HTR-8/SVneo (cell line): ENCODE measurements around the gene VSNL1.

Experiments
- DNase-seq: peaks from one replicate; pipeline ENCODE4 v3.0.0; 2011; ENCODE audit warnings: low spot score, mixed read lengths; ENCODE audit not compliant: insufficient read length
- FAIRE-seq: peaks from 2 replicates; lab custom pipeline; 2011; peaks lifted over from hg19 to GRCh38; lab: Jason Lieb, UNC

The VSNL1 gene

GRCh38 chr2:17540093-17540812 is at the start of gene VSNL1:
TSS of gene VSNL1 (plus strand) at chr2:17540696. CDS start at chr2:17592075, 51,379 bp downstream.
- DNase-seq = no peak
- FAIRE-seq = no peak

DNA sequence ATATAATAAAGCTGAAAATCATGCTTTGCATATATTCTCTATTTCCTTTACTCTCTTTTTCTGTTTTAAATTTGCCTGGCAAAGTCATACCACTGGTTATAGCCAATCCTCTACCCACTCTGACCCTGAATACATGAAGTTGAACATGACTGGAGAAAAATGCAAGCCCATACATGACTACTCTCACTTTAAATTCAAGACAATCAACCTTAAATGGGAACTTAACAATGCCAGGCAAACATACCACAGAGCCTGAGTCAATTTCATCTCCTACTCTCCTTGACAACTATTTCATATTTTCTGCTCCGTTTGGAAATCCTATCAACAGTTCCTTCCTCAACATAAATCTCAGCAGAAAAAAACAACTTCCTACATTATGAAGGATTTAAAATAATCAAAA is 44.9 kb upstream of the VSNL1 start:
- DNase-seq (no peak), FAIRE-seq (no peak)

DNA sequence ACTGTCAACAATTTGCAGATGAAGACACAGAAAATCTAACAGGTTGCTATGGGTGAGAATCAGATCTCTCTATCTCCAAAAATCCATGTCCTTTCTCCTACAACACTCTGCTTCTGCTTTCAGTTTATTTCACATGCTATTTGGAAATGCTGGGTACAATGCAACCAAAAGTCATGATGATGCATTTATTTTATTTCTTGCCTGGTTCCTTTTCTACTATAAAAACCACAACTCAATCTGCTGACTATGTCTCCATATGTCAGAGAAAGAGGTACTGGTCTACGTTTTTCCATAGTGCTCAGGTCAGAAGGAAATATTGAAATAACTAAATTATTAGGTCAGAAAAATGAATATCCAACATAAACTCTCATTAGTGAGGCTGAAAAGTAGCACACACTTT is 42.8 kb upstream of the VSNL1 start:
- DNase-seq = no peak
- FAIRE-seq = no peak

- DNase-seq = no peak
Measured at GRCh38 chr2:17506736-17507616, 33.5 kb upstream of the VSNL1 start.

DNA sequence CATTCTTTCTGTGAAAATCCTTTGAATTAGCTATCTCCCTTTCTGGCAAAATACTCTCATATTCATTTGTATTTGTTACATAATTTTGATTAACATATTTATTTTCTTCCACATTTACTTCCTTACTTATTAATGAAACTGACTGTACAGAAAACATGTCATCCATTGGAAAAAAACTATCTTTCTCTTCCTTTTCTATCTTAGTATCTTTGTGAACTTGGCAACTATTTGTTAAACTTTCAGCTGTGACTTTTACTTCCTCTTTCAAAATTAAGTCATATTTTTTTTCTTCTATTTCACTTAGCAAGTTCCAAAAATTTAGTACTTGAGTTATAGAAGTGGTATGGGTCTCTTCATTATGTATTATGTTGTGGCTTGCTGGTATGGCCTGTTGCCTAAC is 24.8 kb upstream of the VSNL1 start:
- no peak for DNase-seq
- FAIRE-seq = no peak

More at GRCh38 chr2:17506736-17507616, 33.5 kb upstream of the VSNL1 start:
- no peak for FAIRE-seq

DNA sequence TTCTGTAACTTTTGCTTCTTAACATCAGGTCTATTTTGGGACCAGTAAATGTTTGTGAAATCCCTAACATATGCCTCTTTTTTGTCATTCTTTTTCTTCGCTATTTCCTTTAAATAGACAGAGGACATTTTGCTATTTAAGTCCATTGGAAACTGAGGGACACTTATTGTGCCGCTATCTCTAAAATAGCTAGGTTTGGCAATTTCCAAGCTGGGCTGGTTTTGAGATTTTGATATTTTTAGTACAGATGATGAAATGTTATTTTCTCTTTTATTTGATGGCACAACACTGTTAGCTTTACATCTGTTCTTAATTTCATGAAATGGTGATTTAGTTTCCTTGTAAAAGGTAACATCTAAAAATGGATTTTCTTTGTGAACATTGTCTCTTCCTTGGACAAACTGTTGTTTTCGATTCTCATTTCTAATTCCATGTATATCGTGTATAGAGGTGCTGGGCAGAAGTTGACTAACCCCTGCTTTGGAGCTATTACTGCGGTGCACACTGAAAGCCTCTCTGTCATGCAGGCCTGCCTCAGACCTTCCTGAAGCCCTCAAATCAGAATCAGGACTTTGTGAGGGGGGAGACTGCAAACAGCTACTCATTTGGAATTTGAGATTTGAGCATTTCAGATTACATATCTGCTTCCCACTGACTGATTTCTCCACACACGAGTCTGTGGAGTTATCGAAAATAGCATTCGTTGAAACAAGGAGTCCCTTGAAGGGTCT is 22.9 kb upstream of the VSNL1 start:
- FAIRE-seq (no peak), DNase-seq (no peak)

DNA sequence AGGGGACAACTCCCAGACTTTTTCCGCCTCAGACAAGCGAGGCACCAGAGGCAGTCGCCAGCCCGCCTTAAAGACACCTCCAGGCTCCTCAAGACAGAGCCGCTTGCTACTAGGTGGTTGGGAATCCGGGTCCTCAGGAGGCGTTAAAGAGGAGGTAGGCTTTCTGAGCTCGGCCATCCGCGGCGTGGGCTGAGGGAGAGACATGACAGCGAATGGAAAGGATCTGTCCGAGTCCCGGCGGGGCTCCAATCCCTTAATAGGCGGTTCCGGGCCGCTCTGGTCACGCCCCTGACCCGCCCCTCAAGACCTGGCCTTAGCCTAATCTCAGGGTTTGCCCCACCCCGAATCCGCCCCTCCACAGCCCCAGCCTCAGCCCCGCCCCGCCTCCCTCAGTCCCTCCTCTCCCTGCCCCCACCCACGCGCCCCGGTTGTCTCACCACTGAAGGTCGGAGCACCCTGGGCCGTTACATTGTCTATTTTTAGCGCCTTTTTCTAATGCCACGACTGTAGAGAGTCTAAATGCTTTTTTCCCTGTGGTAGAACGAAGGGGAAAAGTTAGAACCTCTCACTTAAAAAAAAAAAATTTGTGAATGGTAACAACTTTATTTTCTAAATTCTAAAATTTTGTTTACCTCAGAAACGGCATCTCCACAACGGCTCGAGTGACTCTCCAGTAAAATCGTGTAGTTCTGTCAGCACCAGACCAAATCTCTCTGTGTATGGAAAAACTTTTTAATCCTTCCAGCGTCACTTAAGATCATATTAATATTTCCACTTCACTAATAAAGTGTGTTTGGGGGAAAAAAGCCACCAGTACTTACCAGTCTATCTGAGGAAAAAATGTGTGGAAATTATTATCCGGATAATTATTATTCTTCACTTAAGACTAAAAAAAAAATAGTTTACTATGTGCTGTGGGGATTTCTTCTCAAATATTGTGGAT is 22.0 kb upstream of the VSNL1 start, which contains the start of gene RAD51AP2:
Gene RAD51AP2, minus strand, starts transcription at position 229 of the 943 bp plus-strand sequence. Its CDS starts 25 bp downstream, at position 204.
- peak; percentile 21 for DNase-seq
- FAIRE-seq = no peak

DNA sequence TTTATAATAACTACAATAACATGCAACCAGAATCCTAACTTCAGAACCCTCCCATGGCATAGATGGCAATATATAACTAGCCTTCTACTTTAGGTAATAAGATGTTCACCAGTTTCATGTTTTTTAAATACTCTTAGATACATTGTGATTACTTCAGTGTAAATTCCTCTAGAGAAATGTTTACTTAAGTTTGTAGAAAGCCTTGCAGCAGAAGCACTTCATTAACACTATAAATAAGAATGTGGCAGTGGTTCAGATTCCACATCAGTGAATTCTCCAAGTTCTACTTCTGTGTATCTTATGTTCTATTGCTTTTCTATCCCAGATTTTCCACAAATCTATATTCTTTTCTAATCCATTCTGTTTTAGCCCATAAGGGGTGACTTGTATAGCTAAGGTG is 21.0 kb upstream of the VSNL1 start:
- FAIRE-seq = no peak
- no peak for DNase-seq

- FAIRE-seq (no peak), DNase-seq (no peak)
Measured at GRCh38 chr2:17520761-17521160, 19.7 kb upstream of the VSNL1 start.

GRCh38 chr2:17521621-17522020 is 18.9 kb upstream of the VSNL1 start:
- DNase-seq = no peak
- no peak for FAIRE-seq

GRCh38 chr2:17522303-17522702 is 18.2 kb upstream of the VSNL1 start:
- DNase-seq (no peak), FAIRE-seq (no peak)

- FAIRE-seq (no peak), DNase-seq (no peak)
Measured at GRCh38 chr2:17529771-17530170, 10.7 kb upstream of the VSNL1 start.

- FAIRE-seq (no peak), DNase-seq (no peak)
Measured at GRCh38 chr2:17533546-17533945, 7.0 kb upstream of the VSNL1 start.

GRCh38 chr2:17536416-17536815 is 4.1 kb upstream of the VSNL1 start:
- FAIRE-seq (no peak), DNase-seq (no peak)

DNA sequence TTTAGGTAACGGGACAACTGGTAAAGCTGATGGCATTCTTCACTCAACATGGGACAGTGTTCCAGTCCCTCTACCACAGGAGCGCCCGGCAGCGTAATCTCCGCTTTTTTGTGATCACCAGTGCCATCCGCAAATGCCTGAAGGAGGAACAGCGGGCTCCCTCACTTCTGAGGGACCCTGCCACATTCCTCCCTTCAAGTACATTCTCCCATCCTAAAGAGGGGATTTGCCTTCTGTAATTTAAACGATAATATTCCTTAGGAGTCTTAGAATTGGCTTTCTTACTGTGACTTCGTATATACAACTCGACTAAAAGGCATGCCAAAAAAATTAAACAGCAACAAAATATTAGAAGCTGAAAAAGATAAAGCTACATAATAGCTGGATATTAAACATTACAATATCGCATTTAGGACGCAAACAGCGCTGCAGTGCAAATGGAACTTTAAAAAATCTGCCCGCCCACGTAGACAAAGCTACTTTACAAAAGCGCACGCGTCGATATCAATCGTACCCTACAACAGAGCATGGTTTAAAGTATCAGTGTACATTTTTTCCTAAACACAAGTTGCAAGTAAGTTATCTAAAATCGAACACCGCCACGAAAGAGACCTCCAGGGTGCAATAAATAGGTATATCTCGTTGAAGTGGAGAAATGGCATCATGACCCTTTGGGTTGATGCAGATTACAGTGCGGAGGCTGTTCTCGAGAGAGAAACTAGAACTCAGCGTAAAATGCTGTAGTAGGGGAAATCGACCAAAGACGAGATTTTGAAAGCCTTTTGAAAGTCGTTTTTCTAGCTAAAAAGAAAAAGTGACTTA is 2.3 kb upstream of the VSNL1 start:
- DNase-seq (no peak), FAIRE-seq (no peak)

DNA sequence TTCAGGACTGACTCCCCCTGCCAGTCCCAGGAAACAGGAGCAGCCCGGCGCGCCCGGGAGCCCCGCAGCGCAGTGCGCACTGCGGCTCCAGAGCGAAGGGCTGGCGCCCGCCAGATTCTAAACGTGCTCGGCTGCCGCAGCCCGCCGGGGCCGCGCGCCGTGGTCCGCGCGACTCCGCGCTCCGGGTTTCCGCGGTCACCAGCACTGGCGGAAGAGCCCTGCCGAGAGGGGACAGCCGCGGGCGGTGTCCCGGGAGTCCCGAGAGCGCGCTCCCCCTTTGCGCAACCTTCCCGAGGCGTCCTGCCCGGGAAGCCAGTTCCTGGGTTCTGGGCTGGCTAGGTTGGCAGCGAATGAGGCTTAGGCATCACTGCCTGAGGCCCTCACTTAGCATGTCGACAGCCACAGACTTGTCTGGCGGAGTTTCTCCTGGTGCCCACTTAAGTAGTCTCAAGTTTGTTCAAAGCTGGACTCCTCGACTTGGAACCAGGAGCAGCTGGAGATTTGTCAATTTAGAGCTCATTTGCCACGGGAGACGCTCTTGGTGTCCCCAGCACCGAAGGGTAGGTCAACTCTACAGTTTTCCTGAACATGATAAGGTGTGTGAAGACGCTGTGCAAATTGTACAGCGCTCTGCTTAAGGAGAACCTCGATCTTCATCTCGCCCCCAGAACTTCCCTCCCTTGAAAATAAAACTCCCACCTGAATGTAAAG is 1.5 kb upstream of the VSNL1 start:
- no peak for FAIRE-seq
- DNase-seq = peak; percentile 3

DNA sequence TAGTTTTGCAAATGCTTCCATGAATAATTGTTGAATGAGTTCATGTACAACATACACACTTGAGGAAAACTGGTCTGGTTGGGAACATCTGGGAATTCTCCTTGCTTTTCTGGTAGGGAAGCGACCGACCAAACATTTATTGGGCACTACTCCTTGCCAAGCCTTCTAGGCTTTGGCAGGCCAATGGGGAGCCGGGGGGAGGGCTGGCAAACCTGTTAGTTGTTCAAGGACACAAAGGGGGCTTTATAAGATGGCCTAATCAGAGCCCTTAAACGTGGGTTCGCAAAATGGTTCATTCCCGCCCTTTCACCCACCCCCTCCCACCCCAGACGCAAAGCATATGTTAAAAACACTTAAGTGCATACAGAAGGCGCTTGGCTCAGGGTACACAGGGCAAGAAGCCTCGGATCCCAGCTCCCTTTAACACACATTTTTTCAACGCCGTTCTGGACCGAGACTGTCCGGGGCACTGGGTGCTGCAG is 844 bp upstream of the VSNL1 start:
- FAIRE-seq = no peak

More for the DNA sequence above, 844 bp upstream of the VSNL1 start:
- DNase-seq = no peak
